Karpas-422 (cell line): ENCODE data around the gene MYEF2. TPM values are rescaled to one million over a fixed set of nuclear protein-coding genes. Genes with fewer than 3 reads are reported as not detected.

ENCODE experiments used
- DNase-seq: peaks from one replicate; pipeline ENCODE4 v3.0.0-alpha.2; 2015
- H2AFZ ChIP-seq: fragments of 200-600 bp; sonication (generic); 2 replicates; pipeline ENCODE4 v1.6.1; 2014; ENCODE audit warnings: antibody characterized with exemption, low read length, mixed read lengths
- H3K27ac ChIP-seq: fragments of 200-600 bp; sonication (generic); 2 replicates; pipeline ENCODE4 v1.5.1; 2014; ENCODE audit warnings: mild to moderate bottlenecking, low read length, moderate library complexity
- H3K27me3 ChIP-seq: fragments of 200-600 bp; sonication (generic); 2 replicates; pipeline ENCODE4 v1.6.1; 2014; ENCODE audit warnings: low read length, mixed read lengths
- H3K36me3 ChIP-seq: fragments of 200-600 bp; sonication (generic); 2 replicates; pipeline ENCODE4 v1.6.1; 2014; ENCODE audit warnings: low read length, mixed read lengths; ENCODE audit not compliant: insufficient read depth
- H3K4me1 ChIP-seq: fragments of 200-600 bp; sonication (generic); 2 replicates; pipeline ENCODE4 v1.6.1; 2014; ENCODE audit warnings: mild to moderate bottlenecking, low read length, mixed read lengths
- H3K4me2 ChIP-seq: fragments of 200-600 bp; sonication (generic); 2 replicates; pipeline ENCODE4 v1.6.1; 2014; ENCODE audit warnings: low read length, low read depth, mild to moderate bottlenecking; ENCODE audit not compliant: poor library complexity, severe bottlenecking
- H3K4me3 ChIP-seq: fragments of 200-600 bp; sonication (generic); 2 replicates; pipeline ENCODE4 v1.5.1; 2014; ENCODE audit warnings: mild to moderate bottlenecking, antibody characterized with exemption, low read length, mixed read lengths
- H3K79me2 ChIP-seq: fragments of 200-600 bp; sonication (generic); 2 replicates; pipeline ENCODE4 v1.6.1; 2014; ENCODE audit warnings: mild to moderate bottlenecking, low read length, mixed read lengths
- H3K9ac ChIP-seq: fragments of 200-600 bp; sonication (generic); 2 replicates; pipeline ENCODE4 v1.6.0; 2014; ENCODE audit warnings: low read length
- H3K9me2 ChIP-seq: fragments of 200-600 bp; sonication (generic), shearing (Covaris generic); replicated peaks from 2 replicates; pipeline ENCODE4 v1.6.0; 2014; ENCODE audit warnings: mild to moderate bottlenecking, low read length, moderate library complexity; ENCODE audit not compliant: insufficient read depth
- H3K9me3 ChIP-seq: fragments of 300-700, 200-600 bp; sonication (generic); 2 replicates; pipeline ENCODE4 v1.6.1; 2014; ENCODE audit warnings: low read length, mixed read lengths
- H4K20me1 ChIP-seq: fragments of 200-600 bp; sonication (generic); 2 replicates; pipeline ENCODE4 v1.6.1; 2014; ENCODE audit warnings: mild to moderate bottlenecking, antibody characterized with exemption, low read length, low read depth; ENCODE audit not compliant: insufficient read depth
- total RNA-seq: library from RNA; depleted of rRNA; stranded (reverse); fragments of >200 nt; shearing (Covaris generic); gene quantifications from 2 replicates; pipeline ENCODE4 v1.2.3, GENCODE V29; 2014; ENCODE audit warnings: low replicate concordance

MYEF2 gene
- total RNA-seq, 1 experiment from 2014 or later: 50.0 TPM

GRCh38 chr15:48096813-48097212 is 81.3 kb downstream of the MYEF2 start:
- no peaks in the 10 kb centered on the region for H3K79me2 ChIP-seq
- H3K9ac ChIP-seq: no peak overlapping the region
- no peak overlapping the region for H3K27ac ChIP-seq
- H3K4me3 ChIP-seq: no peak overlapping the region
- H3K9me2 ChIP-seq: no peaks in the 10 kb centered on the region
- H3K27me3 ChIP-seq: no peaks in the 10 kb centered on the region
- no peaks in the 10 kb centered on the region for H3K4me1 ChIP-seq
- H3K36me3 ChIP-seq: no peaks in the 10 kb centered on the region
- H3K9me3 ChIP-seq: no peaks in the 10 kb centered on the region
- DNase-seq: no peak
- no peak overlapping the region for H3K4me2 ChIP-seq
- H4K20me1 ChIP-seq: no peaks in the 10 kb centered on the region
- no peak overlapping the region for H2AFZ ChIP-seq

- Histone ChIP-seq H3K79me2 (no peaks in the 10 kb centered on the region), H3K36me3 (no peaks in the 10 kb centered on the region), H3K4me2 (no peak overlapping the region), H3K9me2 (no peaks in the 10 kb centered on the region), H3K9ac (no peak overlapping the region), H2AFZ (no peak overlapping the region), H3K4me1 (no peaks in the 10 kb centered on the region), H3K27me3 (no peaks in the 10 kb centered on the region), H4K20me1 (no peaks in the 10 kb centered on the region), H3K4me3 (no peak overlapping the region), H3K27ac (no peak overlapping the region), H3K9me3 (no peaks in the 10 kb centered on the region)
- no peak for DNase-seq
These were observed 81.7 kb downstream of the MYEF2 start for GRCh38 chr15:48096355-48096786.

- H3K36me3 ChIP-seq: no peaks in the 10 kb centered on the region
- no peaks in the 10 kb centered on the region for H3K9me3 ChIP-seq
- H3K79me2 ChIP-seq: no peaks in the 10 kb centered on the region
- no peaks in the 10 kb centered on the region for H3K4me1 ChIP-seq
- no peaks in the 10 kb centered on the region for H3K27me3 ChIP-seq
- H3K4me2 ChIP-seq: no peak overlapping the region
- no peak for DNase-seq
- H3K9ac ChIP-seq: no peak overlapping the region
- H3K9me2 ChIP-seq: no peaks in the 10 kb centered on the region
- no peaks in the 10 kb centered on the region for H4K20me1 ChIP-seq
- H3K4me3 ChIP-seq: no peak overlapping the region
- H2AFZ ChIP-seq: no peak overlapping the region
- H3K27ac ChIP-seq: no peak overlapping the region
These were observed 86.6 kb downstream of the MYEF2 start for GRCh38 chr15:48091522-48091921.

GRCh38 chr15:48090666-48091065 is 87.4 kb downstream of the MYEF2 start:
- H3K4me2 ChIP-seq: no peak overlapping the region
- no peaks in the 10 kb centered on the region for H3K79me2 ChIP-seq
- H2AFZ ChIP-seq: no peak overlapping the region
- H3K4me1 ChIP-seq: no peaks in the 10 kb centered on the region
- no peaks in the 10 kb centered on the region for H3K36me3 ChIP-seq
- no peaks in the 10 kb centered on the region for H4K20me1 ChIP-seq
- H3K27me3 ChIP-seq: no peaks in the 10 kb centered on the region
- H3K9me3 ChIP-seq: no peaks in the 10 kb centered on the region
- no peaks in the 10 kb centered on the region for H3K9me2 ChIP-seq
- H3K4me3 ChIP-seq: no peak overlapping the region
- H3K27ac ChIP-seq: no peak overlapping the region
- no peak for DNase-seq
- no peak overlapping the region for H3K9ac ChIP-seq

GRCh38 chr15:48090115-48090514 is 88.0 kb downstream of the MYEF2 start:
- Histone ChIP-seq H2AFZ (no peak overlapping the region), H3K4me1 (no peaks in the 10 kb centered on the region), H3K4me2 (no peak overlapping the region), H3K27me3 (no peaks in the 10 kb centered on the region), H4K20me1 (no peaks in the 10 kb centered on the region), H3K9me2 (no peaks in the 10 kb centered on the region), H3K36me3 (no peaks in the 10 kb centered on the region), H3K4me3 (no peak overlapping the region), H3K9ac (no peak overlapping the region), H3K9me3 (no peaks in the 10 kb centered on the region), H3K27ac (no peak overlapping the region), H3K79me2 (no peaks in the 10 kb centered on the region)
- no peak for DNase-seq

GRCh38 chr15:48089702-48090101 is 88.4 kb downstream of the MYEF2 start:
- no peak overlapping the region for H3K9ac ChIP-seq
- no peak overlapping the region for H3K4me3 ChIP-seq
- H2AFZ ChIP-seq: no peak overlapping the region
- no peaks in the 10 kb centered on the region for H3K36me3 ChIP-seq
- no peaks in the 10 kb centered on the region for H3K79me2 ChIP-seq
- no peaks in the 10 kb centered on the region for H3K9me2 ChIP-seq
- H4K20me1 ChIP-seq: no peaks in the 10 kb centered on the region
- H3K27ac ChIP-seq: no peak overlapping the region
- H3K4me1 ChIP-seq: no peaks in the 10 kb centered on the region
- no peaks in the 10 kb centered on the region for H3K9me3 ChIP-seq
- H3K27me3 ChIP-seq: no peaks in the 10 kb centered on the region
- DNase-seq: no peak
- no peak overlapping the region for H3K4me2 ChIP-seq

GRCh38 chr15:48087844-48088243 is 90.3 kb downstream of the MYEF2 start:
- Histone ChIP-seq H3K27me3 (no peaks in the 10 kb centered on the region), H3K9me2 (no peaks in the 10 kb centered on the region), H3K4me2 (no peak overlapping the region), H3K9me3 (no peaks in the 10 kb centered on the region), H3K4me3 (no peak overlapping the region), H3K36me3 (no peaks in the 10 kb centered on the region), H3K9ac (no peak overlapping the region), H3K4me1 (no peaks in the 10 kb centered on the region), H2AFZ (no peak overlapping the region), H4K20me1 (no peaks in the 10 kb centered on the region), H3K79me2 (no peaks in the 10 kb centered on the region), H3K27ac (no peak overlapping the region)
- no peak for DNase-seq

GRCh38 chr15:48086576-48086975 is 91.5 kb downstream of the MYEF2 start:
- Histone ChIP-seq H3K9ac (no peak overlapping the region), H3K36me3 (no peaks in the 10 kb centered on the region), H3K4me1 (no peaks in the 10 kb centered on the region), H3K79me2 (no peaks in the 10 kb centered on the region), H3K9me2 (no peaks in the 10 kb centered on the region), H2AFZ (no peak overlapping the region), H3K27ac (no peak overlapping the region), H4K20me1 (no peaks in the 10 kb centered on the region), H3K9me3 (no peaks in the 10 kb centered on the region), H3K4me2 (no peak overlapping the region), H3K4me3 (no peak overlapping the region), H3K27me3 (no peaks in the 10 kb centered on the region)
- no peak for DNase-seq

- no peak overlapping the region for H3K4me2 ChIP-seq
- H4K20me1 ChIP-seq: no peaks in the 10 kb centered on the region
- H3K79me2 ChIP-seq: no peaks in the 10 kb centered on the region
- no peaks in the 10 kb centered on the region for H3K27me3 ChIP-seq
- H3K9me2 ChIP-seq: no peaks in the 10 kb centered on the region
- H3K4me1 ChIP-seq: no peaks in the 10 kb centered on the region
- no peaks in the 10 kb centered on the region for H3K9me3 ChIP-seq
- H3K9ac ChIP-seq: no peak overlapping the region
- no peak overlapping the region for H3K4me3 ChIP-seq
- H3K36me3 ChIP-seq: no peaks in the 10 kb centered on the region
- no peak overlapping the region for H3K27ac ChIP-seq
- no peak for DNase-seq
- no peak overlapping the region for H2AFZ ChIP-seq
These were observed 92.0 kb downstream of the MYEF2 start for GRCh38 chr15:48086133-48086532.
